DMS153 treated with DMSO at 0.1 percent for 48 hours (cell line): Measurements from ENCODE around the gene COL4A4.
A peak's percentile ranks its signal among the peaks of the same experiment; 100 is the strongest.
"Not testable (repeated sequence)": the region's sequence is repeated elsewhere in the genome, so short reads cannot be mapped to it uniquely, and the experiment has no call there.

Experiments used
- DNase-seq: peaks from one replicate; lab custom pipeline; 2025; ENCODE audit not compliant: unreplicated experiment; lab: John Stamatoyannopoulos, UW

Gene COL4A4

DNA sequence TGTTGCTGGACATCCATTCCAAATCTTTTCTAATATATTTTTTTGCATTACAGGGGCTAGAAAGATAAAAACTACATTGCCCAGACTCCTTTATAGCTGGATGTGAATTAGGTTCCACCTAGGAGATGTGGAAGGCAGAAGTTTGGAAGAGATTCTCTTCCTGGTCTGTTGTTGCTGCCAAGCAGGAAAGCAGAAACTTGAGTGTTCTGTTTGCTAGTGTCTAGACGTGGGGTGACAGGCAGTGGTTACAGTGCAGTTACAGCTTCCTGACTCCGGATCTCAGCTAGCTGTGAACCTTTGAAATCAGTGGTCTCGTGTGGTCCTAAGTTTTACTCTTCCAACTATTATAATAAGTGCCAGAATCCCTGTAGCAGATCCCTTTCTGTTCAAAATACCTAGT lies 46.2 kb downstream of the COL4A4 start:
- no peak for DNase-seq

- DNase-seq: no peak
Measured at GRCh38 chr2:227117027-227117426, 47.0 kb downstream of the COL4A4 start.

DNA sequence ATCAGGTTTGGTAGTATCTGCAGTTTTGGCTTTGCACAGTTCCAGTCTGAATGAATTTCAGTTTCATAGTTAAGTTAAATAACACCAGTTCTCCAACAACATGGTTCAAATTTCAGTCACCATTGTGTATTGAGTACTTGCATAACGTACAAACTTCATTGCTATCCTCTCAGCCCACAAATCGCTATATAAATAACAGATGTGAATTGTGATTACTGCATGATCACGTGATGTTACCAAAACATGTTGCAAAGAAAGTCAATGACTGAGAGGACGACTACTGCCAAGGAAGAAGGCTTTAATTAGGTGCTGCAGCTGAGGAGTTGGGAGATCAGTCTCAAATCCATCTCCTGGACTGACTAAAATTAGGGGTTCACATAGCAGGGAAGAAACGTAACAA lies 48.2 kb downstream of the COL4A4 start:
- DNase-seq: no peak

DNA sequence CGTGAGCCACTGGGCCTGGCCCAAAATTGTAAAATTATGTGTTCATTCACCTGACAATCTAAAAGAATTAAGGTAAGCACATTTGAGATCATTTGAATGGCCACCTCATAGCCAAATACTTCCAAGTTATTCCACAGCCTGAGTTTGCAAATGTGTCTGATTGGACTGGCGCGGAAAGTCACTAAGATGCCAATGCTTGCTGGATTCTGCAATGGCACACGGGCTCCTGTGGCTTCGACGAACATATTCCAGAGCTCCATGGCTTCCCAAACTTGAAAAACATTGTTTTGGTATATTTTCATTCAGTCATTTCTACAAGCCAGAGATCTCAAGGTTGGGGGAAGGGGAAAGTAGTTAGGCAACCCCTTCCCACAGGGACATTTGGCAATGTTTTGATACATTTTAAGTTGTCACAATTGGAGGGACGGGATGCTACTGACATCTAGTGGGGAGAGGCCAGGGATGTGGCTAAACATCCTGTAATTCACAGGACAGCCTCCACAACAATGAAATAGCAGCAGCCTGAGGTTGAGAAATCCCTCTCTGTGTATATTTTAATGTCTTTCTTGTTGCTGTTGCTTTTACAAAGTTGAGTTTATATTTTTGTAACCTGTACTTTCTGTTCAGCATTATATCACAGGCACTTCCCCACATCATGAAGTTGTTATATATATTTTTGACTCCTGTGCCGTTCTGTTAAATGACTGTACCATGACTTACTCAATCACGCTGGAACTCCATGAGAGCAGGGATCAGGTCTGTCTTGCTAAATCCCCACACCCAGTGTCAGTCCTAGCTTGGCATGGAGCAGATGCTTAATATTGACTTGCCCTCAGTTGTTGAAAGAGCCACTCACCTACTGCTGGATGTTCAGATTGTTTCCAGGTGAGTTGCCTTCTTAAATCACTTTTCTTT lies 56.9 kb downstream of the COL4A4 start:
- peak; percentile 58 for DNase-seq

GRCh38 chr2:227103583-227103982 lies 60.4 kb downstream of the COL4A4 start:
- DNase-seq: no peak

DNA sequence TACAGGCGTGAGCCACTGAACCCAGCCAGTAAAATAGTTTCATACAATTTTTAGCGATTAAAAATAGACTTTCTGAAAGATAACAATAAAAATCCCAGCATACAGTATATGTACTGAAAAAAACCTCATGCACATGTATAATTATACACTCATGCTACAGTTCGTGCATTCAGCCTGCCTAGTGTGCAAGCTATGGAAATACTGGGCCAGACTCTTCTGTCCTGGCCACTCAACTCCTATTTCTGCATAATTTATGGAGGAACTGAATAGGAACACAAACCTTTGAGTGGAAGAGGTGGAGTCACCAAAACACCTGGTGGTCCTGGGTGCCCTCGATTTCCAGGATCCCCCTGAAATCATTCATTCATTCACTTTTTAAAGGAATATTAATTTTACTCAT lies 64.7 kb downstream of the COL4A4 start:
- no peak for DNase-seq

DNA sequence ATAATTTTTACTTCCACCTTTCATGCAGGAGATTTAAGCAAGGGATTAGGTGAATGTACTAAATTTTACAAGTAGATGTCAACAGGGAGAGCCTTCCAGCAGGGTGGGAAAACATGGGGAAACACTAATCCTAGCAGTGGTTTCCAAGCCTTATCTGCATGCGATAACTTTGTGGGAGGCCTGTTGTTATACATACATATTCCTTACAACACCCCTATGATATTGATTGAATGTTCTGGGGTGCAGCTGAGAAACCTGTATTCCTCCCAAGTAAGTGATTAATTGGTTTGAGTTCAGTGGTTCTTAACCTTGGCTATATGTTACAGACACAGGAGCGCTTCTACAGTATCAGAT lies 65.9 kb downstream of the COL4A4 start:
- DNase-seq: no peak

- no peak for DNase-seq
Measured at GRCh38 chr2:227097495-227098161, 66.4 kb downstream of the COL4A4 start.

- no peak for DNase-seq
Measured at GRCh38 chr2:227095346-227095745, 68.7 kb downstream of the COL4A4 start.

DNA sequence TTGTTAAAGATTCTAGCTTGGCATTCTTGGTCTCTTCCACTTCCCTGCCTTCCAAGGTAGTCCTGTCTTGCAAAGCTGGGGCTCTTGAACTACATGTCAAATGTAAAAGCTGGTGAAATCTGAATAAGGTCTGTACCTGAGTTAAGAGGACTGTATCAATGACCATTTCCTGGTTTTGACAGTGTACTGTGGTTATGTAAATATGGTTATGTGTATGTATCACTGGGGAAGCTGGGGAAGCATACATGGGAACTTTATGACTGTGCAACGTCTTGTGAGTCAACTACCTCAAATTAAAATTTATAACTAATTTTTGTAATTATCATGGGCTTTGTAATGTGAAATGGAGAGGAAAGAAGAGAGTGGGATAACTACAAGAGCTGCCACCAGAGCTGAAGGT lies 81.7 kb downstream of the COL4A4 start:
- DNase-seq: no peak

DNA sequence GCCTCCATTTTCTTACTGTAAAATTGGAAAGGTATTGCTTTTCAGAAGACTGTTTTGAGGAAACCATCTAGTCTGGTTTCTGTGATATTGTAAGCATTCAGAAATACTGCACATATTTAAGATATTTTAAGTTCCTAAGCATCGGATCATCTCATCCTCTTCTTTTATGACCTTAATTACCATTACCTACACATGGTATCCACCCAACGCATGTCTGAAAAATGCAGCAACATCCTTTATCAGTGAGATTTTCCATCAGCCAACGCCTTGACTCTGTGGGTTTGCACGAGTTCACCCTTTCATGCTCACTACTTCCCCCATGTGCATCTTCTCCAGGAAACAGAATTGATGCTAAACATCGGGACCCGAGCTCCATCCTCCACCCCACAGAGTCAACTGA lies 84.3 kb downstream of the COL4A4 start:
- DNase-seq: no peak

- DNase-seq: not testable (repeated sequence)
Measured at GRCh38 chr2:227065065-227065464, 98.9 kb downstream of the COL4A4 start.

GRCh38 chr2:227058888-227059399 lies 105.1 kb downstream of the COL4A4 start:
- DNase-seq: no peak

- DNase-seq: no peak
Measured at GRCh38 chr2:227057743-227058447, 106.1 kb downstream of the COL4A4 start.

DNA sequence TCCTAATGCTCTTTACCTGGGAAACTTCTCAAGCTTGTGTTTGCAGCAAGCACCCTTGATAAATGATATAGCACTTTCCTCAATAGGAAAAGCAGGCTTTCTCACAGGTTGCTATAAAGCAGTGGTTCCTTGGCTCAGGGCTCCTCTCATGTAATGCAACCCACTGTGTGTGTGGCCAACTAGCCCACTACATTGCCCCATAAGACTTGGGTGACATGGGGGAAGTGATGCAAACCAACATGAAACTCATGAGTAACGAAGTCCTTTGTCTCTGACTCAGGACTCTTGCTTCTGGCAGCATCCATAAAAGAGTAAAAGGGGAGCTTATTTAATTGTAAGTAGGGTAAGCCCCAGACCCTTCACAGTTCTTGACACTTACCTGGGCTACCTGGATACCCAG lies 106.9 kb downstream of the COL4A4 start:
- DNase-seq: no peak

DNA sequence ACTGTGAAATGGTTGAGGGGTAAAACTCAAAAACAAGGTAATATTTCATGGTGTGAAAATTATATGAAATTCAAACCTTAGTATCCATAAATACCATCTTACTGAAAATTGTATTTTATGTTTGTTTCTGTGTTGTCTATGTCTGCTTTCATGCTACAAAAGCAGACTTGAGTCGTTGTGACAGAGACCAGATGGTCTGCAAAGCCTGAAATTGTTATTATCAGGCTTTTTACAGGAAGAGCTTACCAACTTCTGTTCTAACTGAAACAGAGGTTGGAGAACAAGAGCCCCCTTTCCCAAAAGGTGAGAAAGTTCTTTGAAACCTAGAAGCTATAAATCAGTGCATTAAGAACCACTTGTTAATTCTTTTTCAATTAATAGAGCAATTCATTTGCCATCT lies 110.0 kb downstream of the COL4A4 start:
- DNase-seq: no peak

DNA sequence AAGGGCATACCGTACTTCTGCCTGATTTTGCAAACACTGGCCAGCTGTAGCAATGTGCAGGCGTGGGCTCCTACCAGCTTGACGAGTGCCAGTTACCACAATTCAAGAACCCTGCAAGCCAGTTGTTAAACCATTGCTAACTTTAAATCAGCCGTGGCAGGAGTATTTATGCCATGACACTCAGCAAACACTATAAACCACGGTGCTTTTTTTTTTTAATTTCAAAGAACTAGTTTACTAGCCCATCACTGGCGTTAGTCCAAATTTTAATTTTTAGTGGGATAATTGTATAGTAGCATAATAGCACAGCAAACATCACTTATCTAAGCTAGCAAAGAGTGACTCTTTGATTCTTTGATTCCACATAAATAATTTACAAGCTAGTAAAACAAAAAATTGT lies 111.1 kb downstream of the COL4A4 start:
- DNase-seq: peak; percentile 87

DNA sequence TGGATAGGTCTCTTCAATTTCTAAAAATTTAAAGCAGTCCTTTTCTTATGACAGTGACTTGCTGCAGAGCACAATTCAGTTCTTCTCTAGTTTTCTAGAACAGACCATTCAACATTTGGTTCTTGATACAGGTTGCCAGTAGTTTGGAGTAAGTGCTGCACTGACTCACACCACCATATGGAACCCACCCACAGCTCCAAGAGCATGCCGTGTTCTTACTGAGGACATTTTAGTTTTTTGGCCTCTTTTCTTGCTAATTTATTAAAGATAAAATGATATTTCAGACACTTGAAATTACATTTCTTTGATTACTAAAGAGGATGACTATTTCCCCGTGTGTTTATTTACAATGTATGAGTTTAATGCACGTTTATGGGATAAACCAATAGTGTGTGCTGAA lies 120.0 kb downstream of the COL4A4 start:
- DNase-seq: no peak

DNA sequence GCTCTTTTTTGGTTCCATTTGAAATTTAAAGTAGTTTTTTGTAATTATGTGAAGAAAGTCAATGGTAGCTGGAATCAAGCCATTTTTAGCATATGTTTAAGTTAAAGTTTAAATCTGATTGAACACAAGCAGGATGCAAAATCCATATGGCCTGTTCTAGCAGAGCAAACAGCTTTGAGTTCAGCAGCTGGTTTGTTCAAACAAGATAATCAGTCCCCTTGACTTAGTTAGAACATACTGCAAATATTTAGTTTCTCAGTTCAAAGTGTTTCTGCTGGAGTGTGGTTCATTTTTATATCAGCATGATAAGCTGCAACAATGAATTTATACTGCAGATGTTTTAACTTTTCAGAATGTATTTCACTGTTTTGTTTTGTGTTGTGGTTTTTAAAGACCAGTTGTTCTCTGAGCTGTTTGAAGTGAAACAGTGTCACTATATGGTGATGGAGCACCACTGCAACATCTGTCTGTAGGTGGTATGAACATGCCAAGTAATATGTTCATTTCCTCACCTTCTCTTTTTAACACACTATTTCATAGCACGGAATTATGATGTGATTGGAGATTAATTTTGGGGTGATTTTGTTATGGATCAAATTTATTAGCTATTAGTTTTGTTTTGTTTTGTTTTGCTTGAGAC lies 125.3 kb downstream of the COL4A4 start:
- DNase-seq: no peak

- DNase-seq: no peak
Measured at GRCh38 chr2:227036527-227036926, 127.5 kb downstream of the COL4A4 start.

GRCh38 chr2:227035711-227036367 lies 128.2 kb downstream of the COL4A4 start:
- DNase-seq: no peak
